A549 (cell line): ENCODE data around the gene MALAT1. TPM values are rescaled to one million over a fixed set of nuclear protein-coding genes. Genes with fewer than 3 reads are reported as not detected.

Experiments
- ATAC-seq, 2 experiments: fragments of 200-7000 bp in 1 of 2; fragments of >200 bp in 1 of 2; cut with Nextera tagmentation in 1 of 2; cut with Tn5 transposase in 1 of 2; 3 replicates each; pipeline versions ENCODE4 v1.8.0 to v1.9.1; 2018 to 2020; ENCODE audit warnings: mild to moderate bottlenecking in 1 of 2, moderate library complexity in 1 of 2
- CTCF ChIA-PET: fragments of 300-600 bp; sonication (Branson Sonifier 250); formaldehyde crosslinking; extraction: SDS; loops from one replicate; lab custom pipeline; 2021; ENCODE audit warnings: antibody characterized with exemption, inconsistent platforms; lab: Yijun Ruan, JAX
- POLR2A ChIA-PET: fragments of 350-600 bp; formaldehyde crosslinking; extraction: SDS; loops from one replicate; lab custom pipeline; 2021; ENCODE audit warnings: antibody characterized with exemption, inconsistent platforms; lab: Yijun Ruan, JAX
- DNase-seq, 2 experiments: peaks; one replicate each; pipeline versions ENCODE4 v3.0.0 to v3.0.0-alpha.2; 2011 to 2016; ENCODE audit warnings: low read depth in 1 of 2, low spot score in 1 of 2
- FAIRE-seq: peaks from 2 replicates; lab custom pipeline; 2011; peaks lifted over from hg19 to GRCh38; lab: Jason Lieb, UNC
- H3K27ac ChIP-seq, 2 experiments: fragments of >200 bp; sonication (Bioruptor Twin); formaldehyde crosslinking; 3 replicates each; pipeline ENCODE4 v1.5.1; 2016 to 2017
- H3K4me1 ChIP-seq: fragments of >200 bp; sonication (Bioruptor Twin); formaldehyde crosslinking; 3 replicates; pipeline ENCODE4 v1.6.1; 2016
- H3K4me2 ChIP-seq: fragments of >200 bp; sonication (Bioruptor Twin); formaldehyde crosslinking; 3 replicates; pipeline ENCODE4 v1.6.1; 2016
- H3K4me3 ChIP-seq: fragments of >200 bp; sonication (Bioruptor Twin); formaldehyde crosslinking; 3 replicates; pipeline ENCODE4 v1.5.1; 2016
- H3K9me3 ChIP-seq: fragments of >200 bp; sonication (Bioruptor Twin); formaldehyde crosslinking; 3 replicates; pipeline ENCODE4 v1.6.1; 2016
- BCL3 ChIP-seq: fragments of >200 bp; sonication (Bioruptor Twin); formaldehyde crosslinking; IDR thresholded peaks from 3 replicates; pipeline ENCODE4 v1.6.1; 2016
- CBX2 ChIP-seq: fragments of 200-600 bp; sonication (generic); IDR thresholded peaks from 2 replicates; pipeline ENCODE4 v1.6.1; 2016; ENCODE audit warnings: low read depth, mild to moderate bottlenecking, borderline replicate concordance
- CBX8 ChIP-seq: fragments of 200-600 bp; sonication (generic); IDR thresholded peaks from 2 replicates; pipeline ENCODE4 v1.6.1; 2016
- CHD2 ChIP-seq: fragments of 150-350 bp; IDR thresholded peaks from 2 replicates; pipeline ENCODE4 v1.6.1; 2014; ENCODE audit warnings: low read length; ENCODE audit not compliant: partially characterized antibody
- CHD4 ChIP-seq: fragments of 200-600 bp; sonication (generic); IDR thresholded peaks from 2 replicates; pipeline ENCODE4 v1.6.1; 2016; ENCODE audit warnings: antibody characterized with exemption, mild to moderate bottlenecking, borderline replicate concordance
- EHF ChIP-seq: fragments of 250-450 bp; sonication (Bioruptor Pico); IDR thresholded peaks from 2 replicates; pipeline ENCODE4 v1.5.0; 2020; ENCODE audit warnings: mild to moderate bottlenecking
- EHMT2 ChIP-seq: fragments of 200-600 bp; sonication (generic); IDR thresholded peaks from 2 replicates; pipeline ENCODE4 v1.6.1; 2016; ENCODE audit warnings: antibody characterized with exemption, low read depth, mild to moderate bottlenecking, moderate library complexity
- EP300 ChIP-seq, 2 experiments: fragments of >200 bp; sonication (Bioruptor Twin); formaldehyde crosslinking; IDR thresholded peaks; 2 replicates in 1 of 2; 3 replicates in 1 of 2; pipeline ENCODE4 v1.6.1; 2016 to 2017
- HDAC2 ChIP-seq: fragments of 200-600 bp; sonication (generic); IDR thresholded peaks from 2 replicates; pipeline ENCODE4 v1.6.1; 2016
- HMGXB4 ChIP-seq: fragments of 250-450 bp; sonication (Bioruptor Pico); IDR thresholded peaks from 2 replicates; pipeline ENCODE4 v1.5.0; 2021; ENCODE audit warnings: mild to moderate bottlenecking, moderate library complexity, borderline replicate concordance
- HOXB13 ChIP-seq: fragments of 250-450 bp; sonication (Bioruptor Pico); IDR thresholded peaks from 2 replicates; pipeline ENCODE4 v1.5.0; 2020; ENCODE audit warnings: low read depth, mild to moderate bottlenecking, moderate library complexity
- MAFK ChIP-seq: fragments of 450-650 bp; IDR thresholded peaks from 2 replicates; pipeline ENCODE4 v1.6.1; 2014; ENCODE audit not compliant: partially characterized antibody
- MYC ChIP-seq: IDR thresholded peaks from 2 replicates; pipeline ENCODE4 v1.6.1; 2012; ENCODE audit warnings: mild to moderate bottlenecking, inconsistent platforms, low read length, improper control_type of control experiment, borderline replicate concordance
- NPAS2 ChIP-seq: fragments of 250-450 bp; sonication (Bioruptor Pico); IDR thresholded peaks from 2 replicates; pipeline ENCODE4 v1.8.0; 2022; ENCODE audit warnings: mild to moderate bottlenecking, moderate library complexity, borderline replicate concordance
- POLR2AphosphoS2 ChIP-seq: conservative IDR thresholded peaks from 2 replicates; pipeline ENCODE4 v1.6.1; 2012; ENCODE audit warnings: low read length, improper control_type of control experiment, inconsistent platforms
- RAD21 ChIP-seq, 2 experiments: fragments of >200 bp in 1 of 2; sonication (Bioruptor Twin) in 1 of 2; formaldehyde crosslinking in 1 of 2; IDR thresholded peaks in 1 of 2; conservative IDR thresholded peaks in 1 of 2; 2 replicates in 1 of 2; 3 replicates in 1 of 2; pipeline ENCODE4 v1.6.1; 2012 to 2018; ENCODE audit warnings: inconsistent platforms in 1 of 2
- RFX5 ChIP-seq: fragments of 450-650 bp; IDR thresholded peaks from 2 replicates; pipeline ENCODE4 v1.7.1; 2014; ENCODE audit warnings: antibody characterized with exemption, mild to moderate bottlenecking, moderate library complexity
- RNF2 ChIP-seq: fragments of 200-600 bp; sonication (generic); IDR thresholded peaks from 2 replicates; pipeline ENCODE4 v1.6.1; 2016; ENCODE audit warnings: low read depth, mild to moderate bottlenecking, antibody characterized with exemption, moderate library complexity, borderline replicate concordance
- SREBF2 ChIP-seq: fragments of 450-650 bp; IDR thresholded peaks from 2 replicates; pipeline ENCODE4 v1.6.1; 2014; ENCODE audit warnings: mild to moderate bottlenecking, moderate library complexity
- ZFP36 ChIP-seq: fragments of 450-650 bp; IDR thresholded peaks from 2 replicates; pipeline ENCODE4 v1.6.1; 2014; ENCODE audit warnings: borderline replicate concordance; ENCODE audit not compliant: partially characterized antibody
- WGBS: methylation state at CpG from one replicate; pipeline ENCODE4 v1.1.6; 2017; ENCODE audit errors: missing lambda C conversion rate; 5-methylcytosine and 5-hydroxymethylcytosine counted together
- polyA plus RNA-seq, 4 experiments: library from polyadenylated mRNA; depleted of rRNA in 3 of 4; stranded (reverse); fragments of >200 nt; fragmentation: RNase III in 1 of 4; extraction: RNeasy Plus Mini Kit Qiagen cat#74134 plus additional on column Dnase treatment in 1 of 4; gene quantifications; 2 replicates in 3 of 4; 3 replicates in 1 of 4; pipeline ENCODE4 v1.2.3, GENCODE V29; 2011 to 2017
- TF ChIP-seq, protein P1 (sequence below): fragments of 450-650 bp; IDR thresholded peaks from 2 replicates; pipeline ENCODE4 v1.6.1; 2014; ENCODE audit warnings: antibody characterized with exemption
- TF ChIP-seq, protein P2 (sequence below): fragments of >200 bp; sonication (Bioruptor Twin); formaldehyde crosslinking; IDR thresholded peaks from 2 replicates; pipeline ENCODE4 v1.6.1; 2016

The MALAT1 gene
- polyA plus RNA-seq, 2 of the 4 experiments (the other 2 are of a cell fraction), result 188 to 1,041 TPM

- Histone ChIP-seq H3K4me3 (no peak overlapping the region), H3K4me2 (no peak overlapping the region), H3K4me1 (peaks cover 2% of the 10 kb centered on the region; the same call in 2 of the 3 replicates), H3K27ac (no peak overlapping the region), H3K9me3 (no peaks in the 10 kb centered on the region)
- FAIRE-seq (no peak), ATAC-seq (peak in 1 of 2 experiments; percentile 63; a peak in 3 of 6 replicates), DNase-seq (peak; percentile 49 to 55)
- TF ChIP-seq MYC (no peak), HOXB13 (CRISPR knock-in tag) (no peak), ZFP36 (no peak), CBX2 (no peak), MAFK (no peak), RAD21 (conservative IDR thresholded peaks at IDR 0.05 in 1 of 2, IDR thresholded peaks at IDR 0.05 in 1 of 2) (no peak), EHMT2 (no peak), CHD4 (no peak), RFX5 (no peak), RNF2 (no peak), NPAS2 (CRISPR knock-in tag) (no peak)
- TF ChIP-seq, protein P1, sequence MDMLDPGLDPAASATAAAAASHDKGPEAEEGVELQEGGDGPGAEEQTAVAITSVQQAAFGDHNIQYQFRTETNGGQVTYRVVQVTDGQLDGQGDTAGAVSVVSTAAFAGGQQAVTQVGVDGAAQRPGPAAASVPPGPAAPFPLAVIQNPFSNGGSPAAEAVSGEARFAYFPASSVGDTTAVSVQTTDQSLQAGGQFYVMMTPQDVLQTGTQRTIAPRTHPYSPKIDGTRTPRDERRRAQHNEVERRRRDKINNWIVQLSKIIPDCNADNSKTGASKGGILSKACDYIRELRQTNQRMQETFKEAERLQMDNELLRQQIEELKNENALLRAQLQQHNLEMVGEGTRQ, result no peak
- 92% methylated on average over 48 of the region's 64 CpGs for WGBS
- ChIA-PET CTCF (interaction anchor here (1.2 to 15.3 kb wide), 3 partner anchors 20 to 162 kb away, joined by 3 to 393 read pairs (median 3); partner anchors contain the start of genes FAM89B, LTBP3 and ZNRD2), POLR2A (interaction anchor here (0.7 kb wide), 1 partner anchor 10 kb away, joined by 3 read pairs; no protein-coding TSS in a partner anchor)
Measured at GRCh38 chr11:65546217-65546958, 47.5 kb downstream of the MALAT1 start.

GRCh38 chr11:65547446-65548125 lies 48.7 kb downstream of the MALAT1 start:
- Histone ChIP-seq H3K27ac (no peak overlapping the region), H3K4me2 (no peak overlapping the region), H3K4me1 (peaks cover 8% of the 10 kb centered on the region; the same call in 2 of the 3 replicates), H3K9me3 (no peaks in the 10 kb centered on the region), H3K4me3 (no peak overlapping the region)
- ChIA-PET CTCF (interaction anchor here (15.3 kb wide), 1 partner anchor 19 kb away, joined by 393 read pairs; the partner anchor contains the start of genes FAM89B, LTBP3 and ZNRD2), POLR2A (no interaction called here)
- ATAC-seq (no peak), FAIRE-seq (no peak), DNase-seq (no peak)
- 95% methylated on average over 48 of the region's 52 CpGs for WGBS
- TF ChIP-seq RAD21 (conservative IDR thresholded peaks at IDR 0.05 in 1 of 2, IDR thresholded peaks at IDR 0.05 in 1 of 2) (no peak), CHD2 (no peak), BCL3 (no peak), EHF (CRISPR knock-in tag) (no peak)

GRCh38 chr11:65548395-65548794 lies 49.5 kb downstream of the MALAT1 start:
- Histone ChIP-seq H3K4me1 (peaks cover 16% of the 10 kb centered on the region), H3K4me2 (no peak overlapping the region), H3K9me3 (no peaks in the 10 kb centered on the region), H3K4me3 (no peak overlapping the region), H3K27ac (no peak overlapping the region)
- TF ChIP-seq EP300 (IDR thresholded peaks at IDR 0.05) (no peak), HDAC2 (no peak), RAD21 (conservative IDR thresholded peaks at IDR 0.05 in 1 of 2, IDR thresholded peaks at IDR 0.05 in 1 of 2) (no peak), SREBF2 (no peak), MYC (no peak), POLR2AphosphoS2 (no peak), HMGXB4 (no peak), CBX8 (no peak)
- TF ChIP-seq, protein P2, sequence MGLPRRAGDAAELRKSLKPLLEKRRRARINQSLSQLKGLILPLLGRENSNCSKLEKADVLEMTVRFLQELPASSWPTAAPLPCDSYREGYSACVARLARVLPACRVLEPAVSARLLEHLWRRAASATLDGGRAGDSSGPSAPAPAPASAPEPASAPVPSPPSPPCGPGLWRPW, result no peak
- ATAC-seq, result no peak
- FAIRE-seq, result no peak
- no peak for DNase-seq
- ChIA-PET POLR2A (no interaction called here), CTCF (interaction anchor here (0.7 to 15.3 kb wide), 4 partner anchors 8 to 40 kb away, joined by 3 to 393 read pairs (median 8); partner anchors contain the start of genes FAM89B, LTBP3 and ZNRD2)
- 98% methylated on average over 3 of the region's 3 CpGs for WGBS
